ENCODE results near the gene KLHDC8A. TPM values are rescaled to one million over a fixed set of nuclear protein-coding genes. Genes with fewer than 3 reads are reported as not detected.
A peak's percentile ranks its signal among the peaks of the same experiment; 100 is the strongest.
"Not testable (repeated sequence)": the region's sequence is repeated elsewhere in the genome, so short reads cannot be mapped to it uniquely, and the experiment has no call there.

KLHDC8A gene
- total and polyA plus RNA-seq, 9 of the 15 experiments (the other 6 are each of a cell fraction or from before 2014, with no cell fraction given) = 0.01 to 0.54 (median 0.04) TPM; not detected in 6

GRCh38 chr1:205365086-205365485 lies 8.4 kb upstream of the KLHDC8A start:
- H3K27ac ChIP-seq (ENCODE audit: extremely low read depth, low read depth, low read length); H3K4me3 ChIP-seq; H3K79me2 ChIP-seq (ENCODE audit: control insufficient read depth, insufficient read depth, low read length); H2AFZ ChIP-seq (ENCODE audit: low read depth, low read length); ATAC-seq; H4K20me1 ChIP-seq (replicated peaks; ENCODE audit: control insufficient read depth, insufficient read depth, low read length); H3K36me3 ChIP-seq (ENCODE audit: control insufficient read depth, insufficient read depth, low read length); H3K9me3 ChIP-seq (replicated peaks; ENCODE audit: control insufficient read depth, insufficient read depth, low read depth, low read length); DNase-seq (ENCODE audit: extremely low read depth in 1 of 4, low spot score in 3 of 4); H3K4me2 ChIP-seq (ENCODE audit: insufficient read depth, low read length); in situ Hi-C loops (cut with MboI); H3K4me1 ChIP-seq (replicated peaks in 1 of 2; ENCODE audit: control insufficient read depth in 2 of 2, insufficient read depth in 2 of 2, low read length in 2 of 2); BruUV-seq (replicated peaks); intact Hi-C loops (cut with micrococcal nuclease); FAIRE-seq; H3K9me1 ChIP-seq (ENCODE audit: control insufficient read depth, insufficient read depth, low read length); CTCF ChIA-PET (ENCODE audit: low intra/inter-chr PET ratio); H3K9ac ChIP-seq (ENCODE audit: insufficient read depth in 1 of 2, low read depth in 2 of 2, low read length in 2 of 2): not testable (repeated sequence)
- POLR2A ChIA-PET = interaction anchor here (0.7 kb wide), 1 partner anchor 36 kb away, joined by 3 read pairs; no protein-coding TSS in a partner anchor
- 2% methylated on average over 8 of the region's 8 CpGs for WGBS (ENCODE audit: insufficient coverage, low coverage, missing lambda C conversion rate)
- peak; percentile 66 for TF ChIP-seq ZNF121 (CRISPR knock-in tag; conservative IDR thresholded peaks at IDR 0.05)
- peaks cover 23 to 46% of the 10 kb centered on the region in 2 experiments for H3K27me3 ChIP-seq (ENCODE audit: control insufficient read depth in 2 of 2, insufficient read depth in 2 of 2, low read length in 2 of 2)

GRCh38 chr1:205360891-205361290 lies 4.2 kb upstream of the KLHDC8A start:
- Histone ChIP-seq H4K20me1 (replicated peaks; ENCODE audit: control insufficient read depth, insufficient read depth, low read length) (no peaks in the 10 kb centered on the region; the same call in 1 of the 2 replicates), H3K4me2 (ENCODE audit: insufficient read depth, low read length) (no peak overlapping the region), H3K9me3 (replicated peaks; ENCODE audit: control insufficient read depth, insufficient read depth, low read depth, low read length) (no peaks in the 10 kb centered on the region), H3K36me3 (ENCODE audit: control insufficient read depth, insufficient read depth, low read length) (no peaks in the 10 kb centered on the region), H3K4me1 (replicated peaks in 1 of 2; ENCODE audit: control insufficient read depth in 2 of 2, insufficient read depth in 2 of 2, low read length in 2 of 2) (peaks cover 0 to 3% of the 10 kb centered on the region in 2 experiments; a peak in 1 of 5 replicates), H3K27me3 (ENCODE audit: control insufficient read depth in 2 of 2, insufficient read depth in 2 of 2, low read length in 2 of 2) (peaks cover 40 to 51% of the 10 kb centered on the region in 2 experiments), H3K79me2 (ENCODE audit: control insufficient read depth, insufficient read depth, low read length) (no peaks in the 10 kb centered on the region), H3K27ac (ENCODE audit: extremely low read depth, low read depth, low read length) (no peak overlapping the region), H3K4me3 (no peak overlapping the region), H2AFZ (ENCODE audit: low read depth, low read length) (no peak overlapping the region), H3K9me1 (ENCODE audit: control insufficient read depth, insufficient read depth, low read length) (no peaks in the 10 kb centered on the region), H3K9ac (ENCODE audit: insufficient read depth in 1 of 2, low read depth in 2 of 2, low read length in 2 of 2) (no peak overlapping the region)
- in situ Hi-C loops (cut with MboI) (no loop called here), intact Hi-C loops (cut with micrococcal nuclease) (no loop called here)
- WGBS (ENCODE audit: insufficient coverage, low coverage, missing lambda C conversion rate) = 0% methylated on average over 4 of the region's 4 CpGs
- no peak for FAIRE-seq
- POLR2A ChIA-PET = no interaction called here
- no peak for TF ChIP-seq GTF2E2 (tag; IDR thresholded peaks at IDR 0.05)
- TF ChIP-seq E2F1 (CRISPR knock-in tag; IDR thresholded peaks at IDR 0.05) = no peak
- BruUV-seq (replicated peaks) = no TSS peak
- no peak for ATAC-seq
- DNase-seq (ENCODE audit: extremely low read depth in 1 of 4, low spot score in 3 of 4) = no peak
- CTCF ChIA-PET (ENCODE audit: low intra/inter-chr PET ratio) = no interaction called here
